Subcutaneous abdominal adipose tissue (tissue), 5 donors: Measurements from ENCODE around the gene IER5L.

Source experiments
- H3K27ac ChIP-seq: one replicate; pipeline ENCODE4 v1.7.0; 2013; ENCODE audit warnings: low read depth, mild to moderate bottlenecking, inconsistent platforms, low read length, moderate library complexity
- H3K27me3 ChIP-seq, 5 donors: one replicate each; pipeline ENCODE4 v1.7.0; 2013; ENCODE audit warnings: low read length in 5 of 5, inconsistent platforms in 1 of 5; ENCODE audit not compliant: control insufficient read depth in 5 of 5, insufficient read depth in 4 of 5
- H3K36me3 ChIP-seq, 5 donors: one replicate each; pipeline ENCODE4 v1.7.0; 2013; ENCODE audit warnings: low read length in 5 of 5; ENCODE audit not compliant: control insufficient read depth in 5 of 5, insufficient read depth in 5 of 5
- H3K4me1 ChIP-seq, 5 donors: one replicate each; pipeline ENCODE4 v1.7.0; 2013; ENCODE audit warnings: low read length in 5 of 5, mild to moderate bottlenecking in 3 of 5, moderate library complexity in 1 of 5; ENCODE audit not compliant: control insufficient read depth in 5 of 5, insufficient read depth in 5 of 5
- H3K4me3 ChIP-seq, 5 donors: one replicate each; pipeline ENCODE4 v1.7.0; 2013; ENCODE audit warnings: low read length in 5 of 5, low read depth in 1 of 5
- H3K9ac ChIP-seq, 5 donors: one replicate each; pipeline ENCODE4 v1.7.0; 2013; ENCODE audit warnings: low read length in 5 of 5, mild to moderate bottlenecking in 4 of 5, moderate library complexity in 3 of 5
- H3K9me3 ChIP-seq, 5 donors: one replicate each; pipeline ENCODE4 v1.7.0; 2013; ENCODE audit warnings: low read length in 5 of 5; ENCODE audit not compliant: control insufficient read depth in 5 of 5
- donor health status: healthy.
- donor health status: healthy.
- donor health status: healthy.
- donor health status: healthy.
- donor health status: healthy.

Gene IER5L

GRCh38 chr9:129143031-129143927 lies 34.8 kb downstream of the IER5L start:
- H3K4me3 ChIP-seq, result peak overlapping the region in 3 of 5 donors; percentile 8 to 19 (median 13)
- no peaks in the 10 kb centered on the region for H3K9me3 ChIP-seq
- H3K27me3 ChIP-seq, result no peaks in the 10 kb centered on the region
- peak overlapping the region; percentile 12 to 38 (median 35) for H3K9ac ChIP-seq
- peaks cover 26 to 85% (median 82%) of the 10 kb centered on the region in 5 donors for H3K4me1 ChIP-seq
- H3K36me3 ChIP-seq, result peaks cover 0 to 21% (median 3%) of the 10 kb centered on the region in 5 donors
- peak overlapping the region; percentile 100 for H3K27ac ChIP-seq

DNA sequence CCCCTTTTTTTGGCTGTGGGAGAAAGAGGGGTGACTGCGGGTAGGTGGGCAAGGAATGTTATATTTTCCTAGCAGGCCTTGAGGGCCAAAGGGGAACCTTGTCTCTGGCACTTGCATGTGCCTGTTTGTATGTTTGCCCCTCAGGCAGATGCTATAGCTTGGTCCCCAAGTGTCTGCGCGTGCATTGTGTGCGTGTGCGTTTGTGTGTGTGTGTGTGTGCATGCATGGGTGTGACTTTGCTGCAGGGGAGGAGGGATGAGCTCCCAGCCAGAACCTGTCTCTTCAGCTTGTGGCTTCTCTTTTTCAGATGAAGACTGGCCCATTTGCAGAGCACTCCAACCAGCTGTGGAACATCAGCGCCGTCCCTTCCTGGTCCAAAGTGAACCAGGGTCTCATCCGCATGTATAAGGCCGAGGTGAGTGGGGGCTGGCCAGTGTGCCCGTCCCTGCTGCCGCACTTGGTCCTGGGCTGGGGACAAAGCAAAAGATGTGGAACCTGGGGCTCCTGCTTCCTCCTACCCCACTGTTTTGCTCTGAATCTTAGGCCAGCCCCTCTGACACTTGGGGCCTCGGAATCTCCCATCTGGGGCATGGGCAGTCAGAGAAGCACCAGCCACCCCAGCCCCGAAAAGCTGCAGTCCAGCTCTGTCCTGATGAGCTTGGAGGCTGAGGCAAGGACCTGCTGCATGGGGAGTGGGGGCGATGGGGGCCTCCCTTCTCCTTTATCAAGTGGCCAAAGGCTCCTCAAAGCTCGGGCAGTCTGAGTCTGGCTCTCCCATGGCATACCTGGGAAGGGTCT lies 35.7 kb downstream of the IER5L start:
- Histone ChIP-seq H3K4me1 (peaks cover 28 to 91% (median 88%) of the 10 kb centered on the region in 5 donors), H3K9ac (peak overlapping the region in 3 of 5 donors; percentile 21 to 41 (median 35)), H3K27me3 (no peaks in the 10 kb centered on the region), H3K9me3 (no peaks in the 10 kb centered on the region), H3K36me3 (peaks cover 0 to 26% (median 8%) of the 10 kb centered on the region in 5 donors), H3K4me3 (peak overlapping the region in 3 of 5 donors; percentile 4 to 13 (median 13)), H3K27ac (peak overlapping the region; percentile 100)

GRCh38 chr9:129141066-129142041 lies 36.7 kb downstream of the IER5L start:
- H3K36me3 ChIP-seq, result peaks cover 0 to 32% (median 16%) of the 10 kb centered on the region in 5 donors

DNA sequence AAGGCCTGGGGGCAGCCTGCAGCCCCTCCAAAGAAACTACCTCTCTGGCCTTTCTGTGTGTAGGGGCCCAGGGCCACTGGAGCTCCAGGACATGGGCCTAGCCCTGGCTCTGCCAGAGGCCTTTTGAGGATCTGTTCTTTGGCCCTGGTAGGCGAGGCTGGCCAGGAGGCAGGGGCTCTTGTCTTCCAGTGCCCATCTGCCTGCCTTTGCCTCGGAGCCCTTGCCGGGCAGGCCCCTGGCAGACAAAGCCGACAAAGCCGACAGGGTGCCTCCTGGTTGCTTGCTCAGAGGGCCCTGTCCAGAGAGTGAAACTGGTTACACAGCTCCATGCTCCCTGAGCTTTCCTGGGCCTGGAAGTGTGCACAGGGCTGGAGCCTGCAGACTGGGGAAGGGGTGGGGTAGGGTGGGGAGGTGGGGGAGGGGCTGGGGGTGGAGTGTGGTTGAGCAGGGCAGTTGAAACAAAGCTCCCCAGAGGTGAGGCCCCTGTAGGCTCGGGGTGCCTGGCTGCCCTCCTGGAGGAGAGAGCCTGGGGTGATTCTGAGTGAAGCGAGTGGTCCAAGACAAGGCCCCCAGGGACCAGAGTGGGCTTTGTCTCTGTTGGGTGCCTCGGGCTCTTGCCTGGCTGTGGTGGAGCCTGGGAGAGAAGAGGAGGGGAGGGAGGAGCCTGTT lies 37.5 kb downstream of the IER5L start:
- Histone ChIP-seq H3K4me3 (peak overlapping the region; percentile 42 to 70 (median 47)), H3K9ac (peak overlapping the region; percentile 91 to 100 (median 96)), H3K36me3 (peaks cover 0 to 37% (median 19%) of the 10 kb centered on the region in 5 donors), H3K27ac (peak overlapping the region; percentile 100), H3K27me3 (no peaks in the 10 kb centered on the region), H3K4me1 (peaks cover 26 to 73% (median 71%) of the 10 kb centered on the region in 5 donors), H3K9me3 (no peaks in the 10 kb centered on the region)

More at GRCh38 chr9:129141066-129142041, 36.7 kb downstream of the IER5L start:
- H3K27ac ChIP-seq, result peak overlapping the region; percentile 100
- H3K4me1 ChIP-seq, result peaks cover 28 to 81% (median 79%) of the 10 kb centered on the region in 5 donors
- peak overlapping the region in 4 of 5 donors; percentile 23 to 49 (median 40) for H3K4me3 ChIP-seq
- peak overlapping the region; percentile 74 to 92 (median 84) for H3K9ac ChIP-seq
- H3K9me3 ChIP-seq, result no peaks in the 10 kb centered on the region
- H3K27me3 ChIP-seq, result no peaks in the 10 kb centered on the region

GRCh38 chr9:129139993-129140396 lies 38.1 kb downstream of the IER5L start:
- Histone ChIP-seq H3K9ac (peak overlapping the region; percentile 91 to 100 (median 96)), H3K4me1 (peaks cover 26 to 68% (median 65%) of the 10 kb centered on the region in 5 donors), H3K36me3 (peaks cover 0 to 40% (median 20%) of the 10 kb centered on the region in 5 donors), H3K4me3 (peak overlapping the region; percentile 48 to 70 (median 63)), H3K9me3 (no peaks in the 10 kb centered on the region), H3K27me3 (no peaks in the 10 kb centered on the region), H3K27ac (peak overlapping the region; percentile 100)

DNA sequence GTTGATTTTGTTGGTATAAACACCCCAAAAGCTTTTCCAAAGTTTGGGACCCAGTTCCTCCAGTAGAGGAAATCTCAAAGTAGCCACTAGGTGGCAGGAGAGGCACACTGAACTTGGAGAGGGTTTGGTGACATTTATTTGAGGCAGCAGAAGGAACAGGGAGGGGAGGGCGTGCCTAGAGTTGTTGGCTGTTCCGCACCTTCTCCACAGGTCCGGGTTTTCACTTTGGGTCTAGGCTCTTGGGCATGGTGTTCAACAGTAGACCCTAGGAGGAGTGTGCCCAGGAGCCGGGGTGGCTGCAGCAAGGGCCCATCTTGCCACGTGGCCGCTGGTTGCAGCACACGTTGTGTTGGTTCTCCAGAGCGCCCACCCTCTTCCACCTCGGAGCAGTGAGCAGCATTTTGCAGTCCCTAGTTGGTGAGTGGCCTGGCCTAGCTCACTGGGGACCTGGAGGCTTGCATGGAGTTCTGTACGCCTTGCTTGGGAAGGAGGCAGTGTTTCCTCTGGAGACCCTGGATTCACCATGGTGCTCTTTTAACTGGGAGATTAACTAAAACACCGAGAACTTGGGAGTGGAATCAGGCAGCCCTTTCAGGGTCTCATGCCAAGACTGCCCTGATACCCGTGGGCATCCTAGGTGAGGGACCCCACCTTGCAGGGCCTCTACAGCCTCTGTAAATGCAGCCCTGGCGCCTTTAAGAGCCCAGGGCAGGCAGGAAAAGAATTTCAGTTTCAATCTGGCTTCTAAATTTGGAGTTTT lies 38.6 kb downstream of the IER5L start:
- H3K9ac ChIP-seq, result peak overlapping the region; percentile 71 to 96 (median 78)
- H3K36me3 ChIP-seq, result peaks cover 0 to 46% (median 25%) of the 10 kb centered on the region in 5 donors
- H3K27me3 ChIP-seq, result no peaks in the 10 kb centered on the region
- H3K9me3 ChIP-seq, result no peaks in the 10 kb centered on the region
- H3K4me3 ChIP-seq, result peak overlapping the region; percentile 57 to 70 (median 63)
- peak overlapping the region; percentile 100 for H3K27ac ChIP-seq
- H3K4me1 ChIP-seq, result peaks cover 26 to 65% (median 63%) of the 10 kb centered on the region in 5 donors

- H3K4me3 ChIP-seq, result peak overlapping the region in 2 of 5 donors; percentile 49 to 70
- H3K27me3 ChIP-seq, result no peaks in the 10 kb centered on the region
- no peaks in the 10 kb centered on the region for H3K9me3 ChIP-seq
- peak overlapping the region; percentile 100 for H3K27ac ChIP-seq
- peak overlapping the region; percentile 31 to 96 (median 77) for H3K9ac ChIP-seq
- peaks cover 3 to 41% (median 25%) of the 10 kb centered on the region in 5 donors for H3K36me3 ChIP-seq
- peaks cover 23 to 59% (median 57%) of the 10 kb centered on the region in 5 donors for H3K4me1 ChIP-seq
These were observed 39.4 kb downstream of the IER5L start for GRCh38 chr9:129138476-129139232.

DNA sequence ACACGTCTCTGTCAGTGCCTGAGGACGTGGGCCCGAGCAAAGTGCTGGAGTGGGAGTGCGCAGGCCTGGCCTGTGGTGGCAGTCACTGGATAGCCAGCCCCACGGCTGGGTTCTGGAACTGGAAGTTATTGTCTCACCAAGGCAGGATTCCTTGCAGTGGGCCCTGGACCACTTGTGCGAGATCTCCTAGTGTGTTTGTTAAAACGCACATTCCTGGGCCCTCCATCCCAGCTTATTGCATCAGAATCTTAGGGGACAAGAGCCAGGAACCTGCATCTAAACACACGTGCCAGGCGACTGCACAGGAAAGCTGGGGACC lies 40.0 kb downstream of the IER5L start:
- peak overlapping the region; percentile 100 for H3K27ac ChIP-seq
- H3K27me3 ChIP-seq, result no peaks in the 10 kb centered on the region
- H3K9ac ChIP-seq, result peak overlapping the region; percentile 31 to 96 (median 77)
- peaks cover 6 to 46% (median 30%) of the 10 kb centered on the region in 5 donors for H3K36me3 ChIP-seq
- no peaks in the 10 kb centered on the region for H3K9me3 ChIP-seq
- H3K4me1 ChIP-seq, result peaks cover 20 to 54% (median 52%) of the 10 kb centered on the region in 5 donors
- no peak overlapping the region for H3K4me3 ChIP-seq
